ENCODE results near the gene HEMK1. TPM values are rescaled to one million over a fixed set of nuclear protein-coding genes. Genes with fewer than 3 reads are reported as not detected.

Gene HEMK1
- polyA plus RNA-seq, 1 donor = 29.9 TPM

DNA sequence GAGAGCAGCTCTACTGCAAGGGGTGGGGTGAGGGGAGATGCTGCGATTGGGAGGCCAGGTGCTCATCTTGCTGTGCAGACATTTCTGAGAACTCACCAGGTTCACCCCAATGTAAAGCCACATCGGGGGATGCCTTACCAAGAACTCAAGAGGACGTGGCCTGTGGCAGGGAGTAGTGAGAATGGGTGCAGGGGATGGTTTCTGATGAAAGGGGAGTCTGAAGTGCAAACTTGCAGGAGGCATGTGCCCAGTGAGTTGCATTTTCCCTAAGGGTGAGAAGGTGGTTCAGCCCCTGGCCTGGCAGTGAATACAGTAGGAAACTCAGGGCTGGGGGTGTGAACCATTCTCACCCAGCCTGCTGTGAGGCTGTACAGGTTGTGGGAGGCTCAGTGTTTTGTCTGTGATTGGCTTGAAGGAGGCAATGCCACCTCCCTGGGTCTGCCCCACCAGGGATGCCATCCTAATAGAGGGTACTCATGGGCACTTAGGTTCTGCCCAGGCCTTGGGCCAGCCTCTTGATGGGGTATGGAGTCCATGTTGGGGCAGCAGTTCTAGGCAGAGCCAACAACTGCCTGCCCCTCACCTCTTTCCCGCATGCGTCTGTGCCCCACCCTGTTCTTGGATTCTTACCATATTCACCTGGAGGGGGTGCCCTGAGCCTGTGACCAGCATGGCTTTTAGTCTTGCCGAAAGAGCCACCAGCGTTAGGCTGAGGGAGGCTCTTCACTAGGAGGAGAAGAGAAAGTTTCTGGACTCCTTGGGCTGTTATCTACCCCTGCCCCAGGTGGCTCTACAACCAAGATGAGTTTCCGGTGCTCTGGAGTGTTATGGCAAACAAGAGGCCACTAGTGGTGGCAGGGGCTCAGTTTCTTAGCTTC, 4.5 kb downstream of the HEMK1 start:
- no peak overlapping the region for H3K4me3 ChIP-seq (ENCODE audit: low read length)
- DNase-seq = peak in 1 of 2 donors; percentile 18
- peaks cover 42% of the 10 kb centered on the region for H3K4me1 ChIP-seq (ENCODE audit: control insufficient read depth, insufficient read depth, low read length)
- WGBS (ENCODE audit: insufficient coverage, low lambda C conversion rate) = no CpG with 5 or more reads among the region's 8 CpGs
- H3K36me3 ChIP-seq (ENCODE audit: control insufficient read depth, insufficient read depth, low read length) = peaks cover 39% of the 10 kb centered on the region
- H3K9me3 ChIP-seq (ENCODE audit: control insufficient read depth, low read depth, low read length) = no peaks in the 10 kb centered on the region
- H3K27me3 ChIP-seq (ENCODE audit: control insufficient read depth, insufficient read depth, low read length) = no peaks in the 10 kb centered on the region
- no peak overlapping the region for H3K27ac ChIP-seq (ENCODE audit: low read length)

DNA sequence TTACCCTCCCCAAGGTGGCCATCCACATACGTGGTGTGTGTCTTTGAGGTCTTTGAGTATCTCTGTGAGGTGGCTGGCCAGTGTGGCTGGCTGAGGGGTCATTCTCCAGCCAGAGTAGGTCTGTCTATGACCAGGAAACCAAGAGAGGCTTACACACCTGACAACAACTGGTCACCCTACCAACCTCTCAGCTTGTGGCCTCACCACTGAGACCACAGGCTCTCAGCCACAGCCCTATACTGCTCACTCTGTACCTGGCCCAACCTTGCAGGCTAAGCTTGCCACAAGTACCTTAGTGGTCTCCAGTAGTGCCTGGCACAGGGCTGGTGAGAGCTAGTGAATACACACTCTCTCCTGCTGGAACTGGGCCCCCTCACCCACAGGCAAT, 5.1 kb downstream of the HEMK1 start:
- Histone ChIP-seq H3K4me1 (ENCODE audit: control insufficient read depth, insufficient read depth, low read length) (peaks cover 42% of the 10 kb centered on the region), H3K27ac (ENCODE audit: low read length) (no peak overlapping the region), H3K9me3 (ENCODE audit: control insufficient read depth, low read depth, low read length) (no peaks in the 10 kb centered on the region), H3K27me3 (ENCODE audit: control insufficient read depth, insufficient read depth, low read length) (no peaks in the 10 kb centered on the region), H3K4me3 (ENCODE audit: low read length) (no peak overlapping the region), H3K36me3 (ENCODE audit: control insufficient read depth, insufficient read depth, low read length) (peaks cover 45% of the 10 kb centered on the region)
- no peak for DNase-seq
- no CpG with 5 or more reads among the region's 1 CpG for WGBS (ENCODE audit: insufficient coverage, low lambda C conversion rate)

DNA sequence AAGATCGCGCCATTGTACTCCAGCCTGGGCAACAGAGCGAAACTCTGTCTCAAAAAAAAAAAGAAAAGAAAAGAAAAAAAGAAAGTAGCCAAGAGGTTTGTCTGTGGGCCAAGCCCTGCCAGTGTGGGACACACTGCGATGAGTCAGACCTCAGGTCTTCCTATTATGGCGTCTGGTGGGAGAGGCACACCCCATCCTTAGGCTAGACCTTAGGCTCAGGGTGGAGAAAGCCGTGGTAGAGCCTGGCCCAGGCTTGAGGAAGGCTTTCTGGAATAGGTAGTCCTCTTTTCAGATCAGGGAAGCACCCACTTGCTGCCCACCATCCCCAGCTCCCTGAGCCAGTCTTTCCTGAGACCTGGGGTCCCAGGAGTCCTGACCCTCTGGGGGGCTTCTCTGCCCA, 6.0 kb downstream of the HEMK1 start:
- WGBS (ENCODE audit: insufficient coverage, low lambda C conversion rate) = no CpG with 5 or more reads among the region's 6 CpGs
- no peak overlapping the region for H3K27ac ChIP-seq (ENCODE audit: low read length)
- peaks cover 51% of the 10 kb centered on the region for H3K36me3 ChIP-seq (ENCODE audit: control insufficient read depth, insufficient read depth, low read length)
- no peaks in the 10 kb centered on the region for H3K9me3 ChIP-seq (ENCODE audit: control insufficient read depth, low read depth, low read length)
- DNase-seq = no peak
- peaks cover 36% of the 10 kb centered on the region for H3K4me1 ChIP-seq (ENCODE audit: control insufficient read depth, insufficient read depth, low read length)
- H3K4me3 ChIP-seq (ENCODE audit: low read length) = no peak overlapping the region
- no peaks in the 10 kb centered on the region for H3K27me3 ChIP-seq (ENCODE audit: control insufficient read depth, insufficient read depth, low read length)

DNA sequence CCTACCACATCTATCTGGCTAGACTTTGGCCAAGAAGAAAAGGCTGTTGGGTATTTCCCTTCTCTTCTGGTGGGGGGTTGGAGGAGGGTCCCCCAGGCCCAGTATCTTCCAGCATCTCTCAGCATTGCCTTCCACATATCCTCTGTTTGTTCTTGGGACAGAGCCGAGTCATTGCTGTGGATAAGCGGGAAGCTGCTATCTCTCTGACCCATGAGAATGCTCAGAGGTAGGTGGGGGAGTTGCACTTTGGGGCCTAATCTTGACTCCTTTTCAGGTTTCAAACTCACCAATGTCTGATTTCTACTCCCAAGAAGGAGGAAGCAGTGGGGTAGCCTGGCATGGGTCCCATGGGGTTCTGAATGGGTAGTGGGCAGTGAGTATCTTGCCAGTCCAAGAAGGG, 8.0 kb downstream of the HEMK1 start:
- no CpG with 5 or more reads among the region's 2 CpGs for WGBS (ENCODE audit: insufficient coverage, low lambda C conversion rate)
- H3K36me3 ChIP-seq (ENCODE audit: control insufficient read depth, insufficient read depth, low read length) = peaks cover 56% of the 10 kb centered on the region

DNA sequence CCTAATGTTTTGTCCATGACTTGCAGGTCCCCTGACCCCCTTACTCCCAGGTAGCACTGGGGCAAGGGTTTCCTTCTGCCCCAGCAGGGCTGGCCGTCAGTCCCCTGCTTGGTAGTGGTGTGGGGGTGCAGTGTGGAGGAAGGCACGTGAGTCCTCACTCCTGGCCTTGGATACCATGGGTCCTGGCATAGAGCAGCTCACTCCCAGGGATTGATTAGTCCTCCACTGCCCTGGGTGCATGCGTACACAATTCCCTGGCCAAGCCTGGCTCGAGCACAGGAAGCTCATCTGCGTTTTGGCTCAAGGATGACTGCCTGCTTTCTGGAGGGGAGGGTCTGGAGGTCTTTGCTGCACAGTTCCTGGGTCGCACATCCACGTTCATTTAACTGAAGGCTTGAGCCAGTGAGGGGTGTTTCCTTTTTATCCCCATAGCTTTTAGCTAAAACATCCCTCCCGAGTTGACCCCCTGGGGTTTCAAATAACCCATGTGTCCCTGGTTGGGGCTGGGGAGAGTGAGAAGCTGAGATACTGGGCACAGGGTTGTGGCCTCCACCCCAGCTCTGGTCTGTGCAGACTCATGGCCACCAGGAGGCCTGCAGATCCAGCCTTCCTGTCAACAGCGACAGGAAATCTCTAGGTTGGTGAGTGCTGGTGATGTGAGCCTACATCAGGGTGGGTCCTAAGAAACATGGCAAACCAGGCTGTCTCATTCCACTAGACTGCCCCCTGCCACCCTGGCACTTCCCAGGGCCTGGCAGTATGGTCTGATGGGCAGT, 11.5 kb downstream of the HEMK1 start:
- DNase-seq = no peak
- Histone ChIP-seq H3K27me3 (ENCODE audit: control insufficient read depth, insufficient read depth, low read length) (no peaks in the 10 kb centered on the region), H3K36me3 (ENCODE audit: control insufficient read depth, insufficient read depth, low read length) (peaks cover 43% of the 10 kb centered on the region), H3K4me3 (ENCODE audit: low read length) (no peak overlapping the region), H3K4me1 (ENCODE audit: control insufficient read depth, insufficient read depth, low read length) (peaks cover 6% of the 10 kb centered on the region), H3K9me3 (ENCODE audit: control insufficient read depth, low read depth, low read length) (no peaks in the 10 kb centered on the region), H3K27ac (ENCODE audit: low read length) (no peak overlapping the region)
- WGBS (ENCODE audit: insufficient coverage, low lambda C conversion rate) = no CpG with 5 or more reads among the region's 9 CpGs

More for the DNA sequence above, 8.0 kb downstream of the HEMK1 start:
- Histone ChIP-seq H3K27ac (ENCODE audit: low read length) (no peak overlapping the region), H3K4me3 (ENCODE audit: low read length) (no peak overlapping the region), H3K4me1 (ENCODE audit: control insufficient read depth, insufficient read depth, low read length) (peaks cover 18% of the 10 kb centered on the region), H3K27me3 (ENCODE audit: control insufficient read depth, insufficient read depth, low read length) (no peaks in the 10 kb centered on the region), H3K9me3 (ENCODE audit: control insufficient read depth, low read depth, low read length) (no peaks in the 10 kb centered on the region)
- DNase-seq = no peak

DNA sequence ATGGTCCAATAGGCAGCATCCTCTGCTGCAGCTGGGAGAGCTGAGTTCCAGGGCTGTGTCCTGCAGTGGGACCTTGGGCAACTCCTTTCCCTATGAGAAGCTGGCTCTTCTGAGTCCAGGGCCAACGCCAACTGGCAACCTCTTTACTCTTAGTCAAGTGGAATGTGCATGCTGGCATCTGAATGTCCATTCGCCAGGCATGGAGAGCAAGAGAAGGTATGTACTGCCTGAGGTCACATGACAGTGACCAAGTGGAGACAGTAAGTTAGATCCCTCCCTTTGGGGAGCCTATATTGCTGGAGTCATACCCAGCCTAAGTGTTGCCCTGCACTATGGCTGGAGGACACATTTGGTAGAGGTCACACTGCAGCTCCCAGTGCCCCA, 12.1 kb downstream of the HEMK1 start:
- no peak for DNase-seq
- no peak overlapping the region for H3K27ac ChIP-seq (ENCODE audit: low read length)
- WGBS (ENCODE audit: insufficient coverage, low lambda C conversion rate) = no CpG with 5 or more reads among the region's 2 CpGs
- H3K27me3 ChIP-seq (ENCODE audit: control insufficient read depth, insufficient read depth, low read length) = no peaks in the 10 kb centered on the region
- H3K36me3 ChIP-seq (ENCODE audit: control insufficient read depth, insufficient read depth, low read length) = peaks cover 41% of the 10 kb centered on the region
- no peak overlapping the region for H3K4me3 ChIP-seq (ENCODE audit: low read length)
- no peaks in the 10 kb centered on the region for H3K9me3 ChIP-seq (ENCODE audit: control insufficient read depth, low read depth, low read length)
- peaks cover 6% of the 10 kb centered on the region for H3K4me1 ChIP-seq (ENCODE audit: control insufficient read depth, insufficient read depth, low read length)

DNA sequence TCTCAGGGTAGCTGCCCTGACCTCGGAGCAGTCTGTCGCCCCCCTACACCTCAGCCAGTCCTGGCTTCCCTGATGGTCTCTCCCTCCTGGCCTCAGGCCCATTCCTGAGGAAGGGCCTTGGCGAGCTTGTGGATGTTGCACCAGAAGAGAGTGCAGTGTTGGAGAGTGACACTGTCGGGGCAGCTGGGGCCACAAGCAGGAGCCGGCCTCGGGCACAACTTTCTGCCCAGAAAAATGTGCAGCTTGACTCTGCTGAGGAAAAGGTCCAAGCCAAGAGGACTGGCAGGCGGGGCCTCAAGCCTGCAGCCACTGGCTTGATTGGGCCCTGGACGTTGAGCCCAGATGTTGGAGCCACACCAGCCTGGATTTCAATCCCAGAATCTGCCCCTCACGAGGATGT, 12.8 kb downstream of the HEMK1 start:
- peaks cover 6% of the 10 kb centered on the region for H3K4me1 ChIP-seq (ENCODE audit: control insufficient read depth, insufficient read depth, low read length)
- no CpG with 5 or more reads among the region's 9 CpGs for WGBS (ENCODE audit: insufficient coverage, low lambda C conversion rate)
- H3K27ac ChIP-seq (ENCODE audit: low read length) = no peak overlapping the region
- H3K9me3 ChIP-seq (ENCODE audit: control insufficient read depth, low read depth, low read length) = no peaks in the 10 kb centered on the region
- no peak for DNase-seq
- H3K27me3 ChIP-seq (ENCODE audit: control insufficient read depth, insufficient read depth, low read length) = no peaks in the 10 kb centered on the region
- no peak overlapping the region for H3K4me3 ChIP-seq (ENCODE audit: low read length)
- H3K36me3 ChIP-seq (ENCODE audit: control insufficient read depth, insufficient read depth, low read length) = peaks cover 41% of the 10 kb centered on the region

DNA sequence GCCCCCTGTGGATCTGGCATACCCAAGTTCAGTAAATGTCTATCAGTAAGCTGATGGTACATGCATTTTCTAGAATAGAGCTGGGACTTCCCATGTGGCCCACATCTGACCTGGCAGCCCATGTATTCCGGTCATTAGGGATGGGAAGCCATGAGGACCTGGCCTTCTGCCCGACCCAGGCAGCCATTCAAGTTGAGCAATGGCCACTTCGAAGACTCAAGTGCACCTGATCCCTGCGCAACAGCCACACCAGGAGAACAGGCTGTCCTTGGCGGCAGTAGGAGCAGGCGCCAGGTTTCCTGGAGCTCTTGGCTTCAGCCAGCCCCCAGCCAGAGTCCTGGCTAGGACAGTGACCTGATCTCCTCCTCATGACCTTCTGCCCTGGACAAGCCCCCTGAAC, 14.6 kb downstream of the HEMK1 start:
- no peak for DNase-seq
- H3K9me3 ChIP-seq (ENCODE audit: control insufficient read depth, low read depth, low read length) = no peaks in the 10 kb centered on the region
- H3K4me1 ChIP-seq (ENCODE audit: control insufficient read depth, insufficient read depth, low read length) = peaks cover 19% of the 10 kb centered on the region
- H3K27ac ChIP-seq (ENCODE audit: low read length) = peak overlapping the region; percentile 54
- peaks cover 26% of the 10 kb centered on the region for H3K36me3 ChIP-seq (ENCODE audit: control insufficient read depth, insufficient read depth, low read length)
- no peaks in the 10 kb centered on the region for H3K27me3 ChIP-seq (ENCODE audit: control insufficient read depth, insufficient read depth, low read length)
- H3K4me3 ChIP-seq (ENCODE audit: low read length) = no peak overlapping the region
- no CpG with 5 or more reads among the region's 6 CpGs for WGBS (ENCODE audit: insufficient coverage, low lambda C conversion rate)

DNA sequence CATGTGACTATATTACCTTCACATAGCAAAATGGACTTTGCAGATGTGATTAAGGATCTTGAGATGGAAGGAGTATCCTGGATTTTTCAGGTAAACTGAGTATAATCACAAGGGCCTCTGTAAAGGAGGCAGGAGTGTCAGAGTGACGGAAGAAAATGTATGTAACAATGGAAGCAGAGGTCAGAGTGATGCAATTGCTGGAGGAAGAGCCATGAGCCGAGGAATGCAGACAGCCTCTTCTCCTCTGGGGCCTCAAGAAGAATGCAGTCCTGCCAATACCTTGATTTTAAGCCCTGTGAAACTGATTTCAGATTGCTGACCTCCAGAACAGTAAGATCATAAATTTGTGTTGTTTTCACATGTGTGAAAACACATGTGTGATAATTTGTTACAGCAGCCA, 15.1 kb downstream of the HEMK1 start:
- peak in 1 of 2 donors; percentile 62 for DNase-seq
- Histone ChIP-seq H3K27me3 (ENCODE audit: control insufficient read depth, insufficient read depth, low read length) (no peaks in the 10 kb centered on the region), H3K4me3 (ENCODE audit: low read length) (no peak overlapping the region), H3K9me3 (ENCODE audit: control insufficient read depth, low read depth, low read length) (no peaks in the 10 kb centered on the region), H3K27ac (ENCODE audit: low read length) (peak overlapping the region; percentile 54), H3K36me3 (ENCODE audit: control insufficient read depth, insufficient read depth, low read length) (peaks cover 21% of the 10 kb centered on the region), H3K4me1 (ENCODE audit: control insufficient read depth, insufficient read depth, low read length) (peaks cover 24% of the 10 kb centered on the region)
- WGBS (ENCODE audit: insufficient coverage, low lambda C conversion rate) = no CpG with 5 or more reads among the region's 2 CpGs

DNA sequence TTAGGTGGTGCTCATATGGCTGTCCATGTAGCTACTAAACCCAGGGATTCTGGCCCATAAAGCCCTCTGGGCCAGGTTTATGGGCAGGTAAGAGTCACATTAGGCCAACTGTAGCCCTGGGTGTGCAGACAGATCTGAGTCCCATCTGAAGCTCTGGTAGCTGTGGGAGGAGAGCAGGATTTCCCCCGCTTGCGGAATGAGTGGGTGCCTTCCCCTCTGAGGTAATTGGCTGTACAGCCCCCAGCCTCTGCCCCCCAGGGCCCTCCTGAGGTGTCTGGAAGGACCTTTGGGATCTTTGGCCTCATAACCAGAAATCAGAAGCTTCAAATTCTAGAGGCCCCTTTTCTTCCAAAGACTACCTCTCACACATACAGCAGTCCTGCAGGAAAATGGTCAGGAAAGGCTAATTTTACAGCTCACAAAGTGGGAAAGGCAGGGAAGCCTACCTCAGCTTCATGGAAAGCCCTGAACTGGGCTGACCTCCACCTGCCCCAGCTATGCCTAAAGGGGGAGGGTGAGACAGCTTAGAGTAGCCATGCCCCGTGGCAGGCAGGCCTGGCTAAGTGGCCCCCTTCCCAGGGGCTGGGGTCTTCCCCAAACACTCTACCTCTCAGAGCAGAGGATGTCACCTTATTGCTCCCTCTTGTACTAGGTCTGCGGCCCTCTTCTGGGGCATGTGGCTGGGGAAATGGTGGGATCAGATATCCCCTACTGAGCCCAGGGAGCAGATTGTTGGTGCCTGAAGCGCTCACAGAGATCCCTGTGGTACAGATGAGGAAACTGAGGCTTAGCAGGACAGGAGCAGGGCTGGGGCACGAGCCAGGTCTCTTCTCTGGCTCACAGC, 16.8 kb downstream of the HEMK1 start:
- no CpG with 5 or more reads among the region's 6 CpGs for WGBS (ENCODE audit: insufficient coverage, low lambda C conversion rate)
- H3K9me3 ChIP-seq (ENCODE audit: control insufficient read depth, low read depth, low read length) = no peaks in the 10 kb centered on the region
- H3K4me3 ChIP-seq (ENCODE audit: low read length) = no peak overlapping the region
- H3K4me1 ChIP-seq (ENCODE audit: control insufficient read depth, insufficient read depth, low read length) = peaks cover 26% of the 10 kb centered on the region
- DNase-seq = no peak
- H3K36me3 ChIP-seq (ENCODE audit: control insufficient read depth, insufficient read depth, low read length) = peaks cover 14% of the 10 kb centered on the region
- H3K27ac ChIP-seq (ENCODE audit: low read length) = no peak overlapping the region
- H3K27me3 ChIP-seq (ENCODE audit: control insufficient read depth, insufficient read depth, low read length) = no peaks in the 10 kb centered on the region
